HG03025 (cell line): ENCODE measurements around the gene TRIM62.

Source experiments
- ATAC-seq: cut with Tn5 transposase; IDR thresholded peaks from one replicate; pipeline ENCODE4 v1.9.1; 2021; ENCODE audit warnings: mild to moderate bottlenecking, moderate library complexity; ENCODE audit not compliant: unreplicated experiment, low FRiP score

Gene TRIM62

DNA sequence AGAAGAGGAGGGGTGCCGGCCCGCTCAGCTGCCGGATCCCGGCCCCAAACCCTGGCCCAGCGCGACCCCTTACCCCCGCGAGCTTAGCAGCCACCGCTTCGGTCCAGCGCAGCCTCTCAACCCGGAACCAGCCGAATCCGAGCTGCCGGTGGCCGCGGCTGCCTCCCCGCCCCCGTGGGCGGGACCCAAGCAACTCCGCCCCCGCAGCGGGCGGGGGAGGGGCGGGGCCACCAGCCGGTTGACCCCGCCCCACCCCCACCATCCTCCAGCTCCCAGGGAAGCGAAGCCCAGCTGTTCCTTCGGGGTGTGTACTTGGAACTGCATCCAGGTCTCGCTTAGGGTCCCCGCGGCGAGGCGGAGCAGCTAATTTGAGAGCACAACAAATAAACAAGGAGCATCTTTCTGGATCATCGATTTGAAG, at the start of gene TRIM62:
Gene TRIM62 (minus strand): TSS at position 123 of the 421 bp plus-strand sequence. CDS start 611 bp downstream, outside the sequence.
- peak; percentile 37 for ATAC-seq

- no peak for ATAC-seq
These were observed 49.3 kb upstream of the TRIM62 start for GRCh38 chr1:33231166-33231565.

DNA sequence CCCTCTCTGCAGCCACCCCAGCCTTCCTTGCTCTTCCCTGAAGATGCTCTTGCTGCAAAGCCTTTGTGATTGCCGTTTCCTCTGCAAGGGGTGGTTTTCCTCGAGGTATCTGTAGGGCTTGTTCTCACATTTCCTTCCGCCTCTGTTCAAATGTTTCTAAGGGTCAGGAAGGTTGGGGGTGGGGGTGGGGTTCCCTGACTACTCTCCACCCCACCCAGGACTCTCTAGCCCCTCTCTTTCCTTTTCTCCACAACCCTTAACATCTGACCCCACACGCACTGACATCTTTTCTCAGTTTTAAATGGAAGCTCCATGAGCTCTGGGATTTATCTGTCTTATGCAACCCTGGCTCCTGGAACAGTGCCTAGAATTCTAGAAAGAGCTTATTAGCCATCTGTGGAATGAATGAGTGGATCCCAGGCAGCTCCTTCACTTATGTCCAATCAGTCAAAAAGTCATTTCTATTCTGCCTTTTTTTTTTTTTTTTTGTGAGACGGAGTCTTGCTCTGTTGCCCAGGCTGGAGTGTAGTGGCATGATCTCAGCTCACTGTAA, 47.2 kb upstream of the TRIM62 start:
- ATAC-seq = no peak

- no peak for ATAC-seq
These were observed 43.7 kb upstream of the TRIM62 start for GRCh38 chr1:33225586-33225985.

DNA sequence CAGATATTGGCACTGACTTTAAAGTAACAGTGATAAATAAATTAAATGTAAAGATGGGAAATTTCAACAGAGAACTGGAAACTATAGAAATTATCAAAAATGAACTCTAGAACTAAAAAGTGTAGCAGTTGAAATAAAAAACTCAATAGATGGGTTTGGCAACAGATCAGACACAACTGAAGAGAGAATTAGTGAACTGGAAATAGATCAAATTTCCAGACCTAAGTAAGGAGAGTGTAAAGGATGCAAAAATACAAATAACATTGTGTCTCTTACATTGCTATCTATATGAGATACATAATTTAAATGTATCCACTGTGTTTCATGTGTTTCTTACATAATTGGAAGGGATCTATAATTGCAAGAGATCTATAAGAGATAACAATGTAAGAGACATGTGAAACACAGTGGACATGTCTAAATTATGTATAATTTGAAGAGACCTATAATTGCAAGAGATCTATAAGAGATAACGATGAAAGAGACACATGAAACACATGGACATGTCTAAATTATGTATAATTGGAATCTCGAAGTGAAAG, 42.4 kb upstream of the TRIM62 start:
- ATAC-seq = no peak

- ATAC-seq = no peak
These were observed 40.5 kb upstream of the TRIM62 start for GRCh38 chr1:33222381-33222780.

GRCh38 chr1:33221385-33221758, 39.5 kb upstream of the TRIM62 start:
- no peak for ATAC-seq

- no peak for ATAC-seq
These were observed 39.0 kb upstream of the TRIM62 start for GRCh38 chr1:33220676-33221384.

DNA sequence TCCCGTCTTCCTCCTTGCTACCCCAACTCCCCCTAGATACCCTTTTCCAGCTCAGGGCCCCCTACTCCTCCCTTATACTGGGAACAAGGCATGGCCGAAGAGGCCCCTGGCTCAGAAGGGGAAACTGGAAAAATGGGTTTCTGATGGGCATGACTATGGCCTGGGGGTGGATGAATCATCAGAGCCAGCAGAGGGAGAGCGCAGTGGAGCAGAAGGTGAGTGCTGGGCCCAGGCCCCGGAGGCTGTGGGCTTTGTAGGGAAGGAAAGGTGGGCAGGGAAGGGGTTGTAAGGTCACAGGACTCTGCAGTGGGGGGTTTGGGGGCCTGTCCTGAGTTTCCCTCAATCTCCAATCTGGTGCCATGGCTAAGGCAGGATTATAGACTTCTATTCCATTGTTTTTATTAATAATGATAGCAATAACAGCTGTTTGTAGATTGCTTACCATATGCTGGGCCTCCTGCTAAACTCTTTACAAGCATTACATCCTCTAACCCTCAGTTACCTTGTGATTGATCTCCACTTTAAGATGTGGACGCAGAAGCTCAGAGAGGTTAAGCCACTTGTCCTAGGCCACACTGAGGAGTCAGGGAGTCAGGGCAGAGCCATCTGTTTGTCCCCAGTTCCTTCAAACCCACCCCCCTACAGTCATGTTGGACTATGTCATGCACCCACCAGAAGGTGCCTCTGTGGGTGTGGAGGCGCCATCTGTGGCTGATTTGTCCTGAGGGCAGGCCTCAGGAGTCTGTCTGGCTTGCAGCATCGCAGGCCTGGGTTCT, 38.2 kb upstream of the TRIM62 start:
- no peak for ATAC-seq

GRCh38 chr1:33211972-33212371, 30.1 kb upstream of the TRIM62 start:
- ATAC-seq = no peak

GRCh38 chr1:33206340-33206739, 24.5 kb upstream of the TRIM62 start:
- ATAC-seq = no peak

- no peak for ATAC-seq
These were observed 13.7 kb upstream of the TRIM62 start for GRCh38 chr1:33195556-33195955.

- no peak for ATAC-seq
These were observed 10.0 kb upstream of the TRIM62 start for GRCh38 chr1:33191731-33192275.

DNA sequence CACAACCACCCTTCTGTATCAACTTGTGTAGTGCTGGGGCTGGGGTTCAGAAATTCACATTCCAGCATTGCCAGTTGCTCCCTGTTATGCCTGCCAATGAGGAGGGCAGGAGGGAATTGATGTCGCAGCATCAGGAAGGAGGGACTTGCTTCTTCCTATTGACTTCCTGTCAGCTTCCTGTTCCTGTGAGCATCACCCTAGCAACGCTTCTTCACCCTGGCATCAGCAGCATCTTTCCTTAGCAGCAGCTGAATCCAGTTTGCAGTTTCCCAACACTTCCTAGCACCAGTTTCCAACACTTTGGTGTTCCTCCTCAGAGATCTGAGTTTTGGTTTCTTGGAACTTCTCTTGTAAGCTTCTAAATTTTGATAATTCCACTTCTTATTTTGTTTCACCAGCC, 8.9 kb upstream of the TRIM62 start:
- no peak for ATAC-seq

DNA sequence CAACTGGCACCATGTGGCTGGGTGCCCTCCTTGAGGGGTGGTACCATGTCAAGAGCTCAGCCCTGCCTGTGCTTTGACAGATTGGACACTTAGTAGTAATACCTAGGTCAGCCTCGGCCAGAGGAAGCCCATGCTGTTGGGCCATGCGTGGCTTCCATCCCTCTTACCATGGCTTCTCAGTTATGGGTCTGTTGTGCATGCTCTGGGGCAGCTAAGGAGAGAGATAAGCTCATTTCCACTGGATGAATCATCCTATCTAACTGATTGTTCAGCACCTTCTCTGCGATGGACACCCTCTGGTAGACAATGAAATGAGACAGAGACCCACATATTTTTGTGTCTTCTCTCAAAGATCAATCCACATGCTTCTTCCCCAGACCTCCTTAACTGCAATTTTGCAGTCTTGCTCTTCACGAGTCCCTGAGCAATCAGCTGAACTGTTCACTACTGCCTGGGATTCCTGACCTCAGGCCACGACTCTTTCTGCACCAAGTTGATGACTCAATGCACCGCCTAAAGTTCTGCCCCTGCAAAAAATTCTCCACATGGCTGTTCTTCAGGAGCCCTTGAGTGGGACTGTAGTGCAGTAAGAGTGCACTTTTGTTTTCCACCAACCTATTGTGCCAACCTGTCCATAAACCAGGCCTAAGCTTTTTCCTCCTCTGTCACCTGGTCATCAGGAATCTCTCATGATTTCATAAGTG, 6.9 kb upstream of the TRIM62 start:
- ATAC-seq = no peak

DNA sequence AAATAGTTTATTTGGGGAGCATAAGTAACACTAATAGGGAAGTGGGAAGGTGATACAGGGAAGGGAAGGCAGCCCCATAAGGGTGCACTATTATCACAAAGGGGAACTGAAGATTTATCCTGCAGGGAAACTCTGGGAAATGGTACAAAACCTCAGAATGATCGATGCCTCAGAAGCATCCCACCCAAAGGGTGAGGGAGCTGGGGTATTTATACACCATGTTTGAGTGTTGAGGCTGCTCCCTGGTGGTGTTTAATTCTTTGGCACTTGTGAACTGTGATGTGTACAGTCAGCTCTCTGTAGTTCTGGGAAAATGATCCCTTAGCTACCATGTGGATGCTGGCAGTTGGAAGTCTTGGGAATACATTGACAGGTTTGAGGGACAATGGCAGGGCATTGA, 5.1 kb upstream of the TRIM62 start:
- ATAC-seq = no peak

DNA sequence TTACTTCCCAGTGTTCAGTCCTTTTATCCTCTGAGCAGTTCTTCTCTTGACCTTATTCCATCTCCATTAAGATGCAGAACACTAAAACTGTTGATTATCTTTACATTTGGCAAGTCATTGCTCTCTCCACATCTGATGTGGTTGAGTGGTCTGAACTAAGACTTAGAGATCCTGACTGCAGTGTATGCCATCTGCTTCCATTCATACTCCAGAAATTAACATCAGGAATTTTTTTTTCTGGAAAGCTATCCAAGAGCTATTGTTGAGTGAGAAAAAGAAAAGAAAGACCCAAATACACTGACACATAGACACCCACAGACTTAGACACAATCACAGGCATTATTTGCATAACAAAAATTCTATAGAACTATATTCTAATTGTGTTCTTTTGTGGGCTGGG, 3.7 kb upstream of the TRIM62 start:
- ATAC-seq = no peak

DNA sequence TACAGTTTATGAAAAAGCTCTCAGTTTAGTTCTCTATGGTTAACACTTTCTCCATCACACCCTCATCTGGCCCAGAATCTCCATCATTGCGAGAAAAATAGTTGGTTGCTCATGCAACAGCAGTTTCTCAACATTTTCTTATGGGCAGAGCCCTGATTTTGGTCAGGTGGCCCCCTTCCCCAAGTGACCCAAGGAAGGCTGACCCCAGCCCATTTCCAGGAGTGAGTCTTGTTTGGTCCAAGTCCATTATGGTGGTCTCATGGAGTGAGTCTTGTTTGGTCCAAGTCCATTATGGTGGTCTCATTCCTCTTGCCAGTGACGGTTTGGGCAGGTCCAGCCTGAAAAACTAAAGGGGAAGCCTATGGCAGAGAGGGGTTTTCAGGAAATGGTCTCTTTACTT, 1.5 kb upstream of the TRIM62 start:
- ATAC-seq = no peak

GRCh38 chr1:33182896-33183295, 1.1 kb upstream of the TRIM62 start:
- no peak for ATAC-seq

DNA sequence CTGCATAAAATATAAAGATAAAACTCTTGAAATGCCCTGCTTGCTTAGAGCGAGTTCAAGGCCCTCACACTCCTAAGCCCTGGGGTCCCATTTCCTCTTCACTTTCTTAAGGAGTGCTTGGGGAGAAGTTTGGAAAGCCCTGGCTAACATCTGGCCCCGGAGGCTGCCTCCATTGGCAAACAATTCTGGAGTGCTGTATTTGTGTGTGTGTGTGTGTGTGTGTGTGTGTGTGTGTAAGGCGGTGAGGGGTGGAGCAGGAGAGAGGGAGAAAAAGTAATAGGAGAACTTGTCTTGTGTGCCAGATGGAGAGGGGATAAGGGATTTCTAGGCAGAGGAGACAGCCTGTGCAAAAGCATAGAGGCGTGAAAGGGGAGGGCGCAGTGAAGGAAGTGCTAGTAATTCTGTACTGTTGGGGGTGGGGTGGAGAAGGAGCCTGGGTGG, 578 bp upstream of the TRIM62 start:
- ATAC-seq = no peak
